Activated CD4-positive, alpha-beta memory T cell treated with anti-CD3 and anti-CD28 coated beads, Interleukin-2, amount 10 ng/mL, durations not matched to agents 7 days and 5 days (primary cell): ENCODE measurements around the gene PNLDC1. TPM values are rescaled to one million over a fixed set of nuclear protein-coding genes. Genes with fewer than 3 reads are reported as not detected.
"Not testable (repeated sequence)": the region's sequence is repeated elsewhere in the genome, so short reads cannot be mapped to it uniquely, and the experiment has no call there.

ENCODE experiments used
- CTCF ChIA-PET: fragments of 350-600 bp; sonication (Branson Sonifier 250); formaldehyde crosslinking; loops from one replicate; lab custom pipeline; 2021; ENCODE audit warnings: antibody characterized with exemption, inconsistent platforms; lab: Charles Lee
- POLR2A ChIA-PET: fragments of 350-600 bp; sonication (Branson Sonifier 250); formaldehyde crosslinking; loops from one replicate; lab custom pipeline; 2021; ENCODE audit warnings: antibody characterized with exemption; lab: Charles Lee
- DNase-seq: peaks from one replicate; pipeline ENCODE4 v3.0.0-alpha.2; 2020
- H3K27ac Mint-ChIP-seq: one replicate; pipeline ENCODE4 v1.8.0; 2021; ENCODE audit warnings: mild to moderate bottlenecking, mixed read lengths
- H3K27me3 Mint-ChIP-seq: one replicate; pipeline ENCODE4 v1.8.0; 2021; ENCODE audit warnings: mixed read lengths
- H3K36me3 Mint-ChIP-seq: one replicate; pipeline ENCODE4 v1.8.0; 2021; ENCODE audit warnings: low read depth, mixed read lengths
- H3K4me1 Mint-ChIP-seq: one replicate; pipeline ENCODE4 v1.8.0; 2021; ENCODE audit warnings: mixed read lengths
- H3K4me3 Mint-ChIP-seq: one replicate; pipeline ENCODE4 v1.8.0; 2021; ENCODE audit warnings: mild to moderate bottlenecking, mixed read lengths
- H3K9me3 Mint-ChIP-seq: one replicate; pipeline ENCODE4 v1.8.0; 2021; ENCODE audit warnings: mixed read lengths
- total RNA-seq, 2 experiments: library from RNA; stranded (reverse); gene quantifications; one replicate each; pipeline ENCODE4 v1.2.3, GENCODE V29; 2021

Gene PNLDC1
- total RNA-seq, 2 experiments from 2014 or later: 0.25 to 0.35 TPM

- ChIA-PET CTCF (no interaction called here), POLR2A (interaction anchor here (0.6 kb wide), 1 partner anchor 59 kb away, joined by 4 read pairs; no protein-coding TSS in a partner anchor)
- Mint-ChIP-seq H3K27me3 (no peaks in the 10 kb centered on the region), H3K4me1 (peaks cover 3% of the 10 kb centered on the region), H3K27ac (no peak overlapping the region), H3K4me3 (no peak overlapping the region), H3K9me3 (no peaks in the 10 kb centered on the region), H3K36me3 (no peaks in the 10 kb centered on the region)
- no peak for DNase-seq
Observed at GRCh38 chr6:159807150-159807858, 7.2 kb downstream of the PNLDC1 start.

GRCh38 chr6:159808647-159809046 is 8.6 kb downstream of the PNLDC1 start:
- CTCF ChIA-PET: no interaction called here
- Mint-ChIP-seq H3K27ac (no peak overlapping the region), H3K4me3 (no peak overlapping the region), H3K4me1 (peaks cover 3% of the 10 kb centered on the region), H3K9me3 (no peaks in the 10 kb centered on the region), H3K36me3 (no peaks in the 10 kb centered on the region), H3K27me3 (no peaks in the 10 kb centered on the region)
- DNase-seq: no peak
- POLR2A ChIA-PET: interaction anchor here (0.9 kb wide), 1 partner anchor 17 kb away, joined by 3 read pairs; no protein-coding TSS in a partner anchor

GRCh38 chr6:159809149-159809548 is 9.1 kb downstream of the PNLDC1 start:
- POLR2A ChIA-PET: interaction anchor here (0.9 kb wide), 1 partner anchor 17 kb away, joined by 3 read pairs; no protein-coding TSS in a partner anchor
- Mint-ChIP-seq H3K4me1 (peaks cover 3% of the 10 kb centered on the region), H3K27ac (no peak overlapping the region), H3K36me3 (no peaks in the 10 kb centered on the region), H3K27me3 (no peaks in the 10 kb centered on the region), H3K4me3 (no peak overlapping the region), H3K9me3 (no peaks in the 10 kb centered on the region)
- DNase-seq: no peak
- CTCF ChIA-PET: no interaction called here

- Mint-ChIP-seq H3K27me3 (no peaks in the 10 kb centered on the region), H3K9me3 (no peaks in the 10 kb centered on the region), H3K4me1 (peaks cover 3% of the 10 kb centered on the region), H3K36me3 (no peaks in the 10 kb centered on the region), H3K27ac (no peak overlapping the region), H3K4me3 (no peak overlapping the region)
- no peak for DNase-seq
- ChIA-PET POLR2A (no interaction called here), CTCF (no interaction called here)
Observed at GRCh38 chr6:159813781-159814180, 13.7 kb downstream of the PNLDC1 start.

GRCh38 chr6:159815410-159815809 is 15.3 kb downstream of the PNLDC1 start:
- peaks cover 12% of the 10 kb centered on the region for H3K4me1 Mint-ChIP-seq
- CTCF ChIA-PET: no interaction called here
- no peak overlapping the region for H3K4me3 Mint-ChIP-seq
- no peaks in the 10 kb centered on the region for H3K36me3 Mint-ChIP-seq
- H3K9me3 Mint-ChIP-seq: no peaks in the 10 kb centered on the region
- no peak overlapping the region for H3K27ac Mint-ChIP-seq
- H3K27me3 Mint-ChIP-seq: no peaks in the 10 kb centered on the region
- no peak for DNase-seq
- POLR2A ChIA-PET: no interaction called here

GRCh38 chr6:159816775-159817174 is 16.7 kb downstream of the PNLDC1 start:
- H3K36me3 Mint-ChIP-seq, DNase-seq, H3K9me3 Mint-ChIP-seq, CTCF ChIA-PET, H3K4me3 Mint-ChIP-seq, H3K27me3 Mint-ChIP-seq, H3K27ac Mint-ChIP-seq: not testable (repeated sequence)
- H3K4me1 Mint-ChIP-seq: peaks cover 16% of the 10 kb centered on the region
- POLR2A ChIA-PET: interaction anchor here (0.7 kb wide), 1 partner anchor 715 kb away, joined by 3 read pairs; no protein-coding TSS in a partner anchor

- no peaks in the 10 kb centered on the region for H3K9me3 Mint-ChIP-seq
- CTCF ChIA-PET: no interaction called here
Observed at GRCh38 chr6:159817951-159818739, 18.1 kb downstream of the PNLDC1 start.

GRCh38 chr6:159819098-159819497 is 19.0 kb downstream of the PNLDC1 start:
- Mint-ChIP-seq H3K27ac (no peak overlapping the region), H3K9me3 (no peaks in the 10 kb centered on the region), H3K4me3 (no peak overlapping the region), H3K27me3 (no peaks in the 10 kb centered on the region), H3K36me3 (no peaks in the 10 kb centered on the region), H3K4me1 (peaks cover 16% of the 10 kb centered on the region)
- POLR2A ChIA-PET: interaction anchor here (0.8 to 3.2 kb wide), 3 partner anchors 17 to 197 kb away, joined by 3 to 38 read pairs (median 4); partner anchors contain the start of genes MRPL18 and TCP1
- DNase-seq: no peak
- CTCF ChIA-PET: interaction anchor here (0.9 kb wide), 1 partner anchor 28 kb away, joined by 3 read pairs; no protein-coding TSS in a partner anchor

More at GRCh38 chr6:159817951-159818739, 18.1 kb downstream of the PNLDC1 start:
- POLR2A ChIA-PET: interaction anchor here (3.2 kb wide), 1 partner anchor 28 kb away, joined by 38 read pairs; the partner anchor contains the start of genes MRPL18 and TCP1
- Mint-ChIP-seq H3K36me3 (no peaks in the 10 kb centered on the region), H3K27me3 (no peaks in the 10 kb centered on the region), H3K4me1 (peaks cover 16% of the 10 kb centered on the region), H3K27ac (no peak overlapping the region), H3K4me3 (no peak overlapping the region)
- DNase-seq: no peak

- Mint-ChIP-seq H3K27me3 (no peaks in the 10 kb centered on the region), H3K4me1 (peaks cover 16% of the 10 kb centered on the region), H3K9me3 (no peaks in the 10 kb centered on the region), H3K4me3 (peak overlapping the region; percentile 31), H3K27ac (peak overlapping the region; percentile 86), H3K36me3 (no peaks in the 10 kb centered on the region)
- POLR2A ChIA-PET: interaction anchor here (0.8 to 3.2 kb wide), 5 partner anchors 18 to 196 kb away, joined by 3 to 38 read pairs (median 4); partner anchors contain the start of genes MRPL18, TCP1 and WTAP
- DNase-seq: peak; percentile 54
- CTCF ChIA-PET: interaction anchor here (0.6 to 1.5 kb wide), 8 partner anchors 9 to 320 kb away, joined by 3 to 5 read pairs (median 4); partner anchors contain the start of gene TCP1
Observed at GRCh38 chr6:159819932-159820640, 20.0 kb downstream of the PNLDC1 start.

GRCh38 chr6:159821122-159821521 is 21.0 kb downstream of the PNLDC1 start:
- ChIA-PET POLR2A (interaction anchor here (1.2 to 3.2 kb wide), 2 partner anchors 12 to 31 kb away, joined by 3 to 38 read pairs; partner anchors contain the start of genes MRPL18 and TCP1), CTCF (interaction anchor here (0.6 to 1.5 kb wide), 3 partner anchors 31 to 62 kb away, joined by 4 read pairs; partner anchors contain the start of gene TCP1)
- no peak for DNase-seq
- H3K36me3 Mint-ChIP-seq: no peaks in the 10 kb centered on the region
- H3K9me3 Mint-ChIP-seq: no peaks in the 10 kb centered on the region
- peaks cover 16% of the 10 kb centered on the region for H3K4me1 Mint-ChIP-seq
- H3K4me3 Mint-ChIP-seq: no peak overlapping the region
- no peaks in the 10 kb centered on the region for H3K27me3 Mint-ChIP-seq
- H3K27ac Mint-ChIP-seq: no peak overlapping the region

- DNase-seq: no peak
- H3K9me3 Mint-ChIP-seq: no peaks in the 10 kb centered on the region
- no peaks in the 10 kb centered on the region for H3K36me3 Mint-ChIP-seq
- H3K4me1 Mint-ChIP-seq: peaks cover 16% of the 10 kb centered on the region
- H3K4me3 Mint-ChIP-seq: no peak overlapping the region
- H3K27ac Mint-ChIP-seq: no peak overlapping the region
- CTCF ChIA-PET: no interaction called here
- no peaks in the 10 kb centered on the region for H3K27me3 Mint-ChIP-seq
- POLR2A ChIA-PET: interaction anchor here (1.2 kb wide), 1 partner anchor 12 kb away, joined by 3 read pairs; no protein-coding TSS in a partner anchor
Observed at GRCh38 chr6:159821726-159822125, 21.6 kb downstream of the PNLDC1 start.

GRCh38 chr6:159823953-159824352 is 23.9 kb downstream of the PNLDC1 start:
- Mint-ChIP-seq H3K27me3 (no peaks in the 10 kb centered on the region), H3K27ac (no peak overlapping the region), H3K4me1 (peaks cover 16% of the 10 kb centered on the region), H3K9me3 (no peaks in the 10 kb centered on the region), H3K36me3 (no peaks in the 10 kb centered on the region), H3K4me3 (no peak overlapping the region)
- POLR2A ChIA-PET: no interaction called here
- CTCF ChIA-PET: no interaction called here
- no peak for DNase-seq
